ENCODE data around the gene AHCTF1. TPM values are rescaled to one million over a fixed set of nuclear protein-coding genes. Genes with fewer than 3 reads are reported as not detected.
"Not testable (repeated sequence)": the region's sequence is repeated elsewhere in the genome, so short reads cannot be mapped to it uniquely, and the experiment has no call there.

The AHCTF1 gene
- total RNA-seq, 6 experiments from 2014 or later: 10.3 to 23.4 (median 14.9) TPM

DNA sequence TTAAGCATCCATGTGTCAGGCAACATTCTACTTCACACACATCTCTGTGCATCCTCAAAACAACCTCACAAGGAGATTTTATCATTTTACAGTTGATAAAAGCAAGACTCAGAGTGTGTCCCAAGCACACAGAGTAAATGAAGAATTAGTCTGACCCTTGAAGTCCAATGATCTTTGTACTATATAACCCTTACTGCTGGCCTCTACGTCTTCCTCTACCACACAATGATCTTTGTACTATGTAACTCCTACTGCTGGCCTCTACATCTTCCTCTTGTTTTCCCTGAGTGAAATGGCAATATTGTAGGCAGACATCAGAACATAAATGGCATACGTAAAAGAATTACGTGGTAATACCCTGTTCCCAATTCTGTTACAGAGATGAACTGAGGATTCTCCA is 55.3 kb downstream of the AHCTF1 start:
- DNase-seq: no peak
- Histone ChIP-seq H3K4me1 (no peaks in the 10 kb centered on the region), H3K36me3 (peaks cover 0 to 38% (median 14%) of the 10 kb centered on the region in 4 donors), H3K9me3 (no peaks in the 10 kb centered on the region), H3K4me3 (no peak overlapping the region), H3K27ac (no peak overlapping the region), H3K27me3 (no peaks in the 10 kb centered on the region)
- ATAC-seq: no peak
- WGBS (ENCODE audit: insufficient coverage, low coverage, low lambda C conversion rate, missing lambda C conversion rate): 89% methylated on average over 3 of the region's 3 CpGs
- intact Hi-C loops (cut with DNase I): no loop called here
- no peak for TF ChIP-seq POLR2A (IDR thresholded peaks at IDR 0.05)
- TF ChIP-seq, protein P1, sequence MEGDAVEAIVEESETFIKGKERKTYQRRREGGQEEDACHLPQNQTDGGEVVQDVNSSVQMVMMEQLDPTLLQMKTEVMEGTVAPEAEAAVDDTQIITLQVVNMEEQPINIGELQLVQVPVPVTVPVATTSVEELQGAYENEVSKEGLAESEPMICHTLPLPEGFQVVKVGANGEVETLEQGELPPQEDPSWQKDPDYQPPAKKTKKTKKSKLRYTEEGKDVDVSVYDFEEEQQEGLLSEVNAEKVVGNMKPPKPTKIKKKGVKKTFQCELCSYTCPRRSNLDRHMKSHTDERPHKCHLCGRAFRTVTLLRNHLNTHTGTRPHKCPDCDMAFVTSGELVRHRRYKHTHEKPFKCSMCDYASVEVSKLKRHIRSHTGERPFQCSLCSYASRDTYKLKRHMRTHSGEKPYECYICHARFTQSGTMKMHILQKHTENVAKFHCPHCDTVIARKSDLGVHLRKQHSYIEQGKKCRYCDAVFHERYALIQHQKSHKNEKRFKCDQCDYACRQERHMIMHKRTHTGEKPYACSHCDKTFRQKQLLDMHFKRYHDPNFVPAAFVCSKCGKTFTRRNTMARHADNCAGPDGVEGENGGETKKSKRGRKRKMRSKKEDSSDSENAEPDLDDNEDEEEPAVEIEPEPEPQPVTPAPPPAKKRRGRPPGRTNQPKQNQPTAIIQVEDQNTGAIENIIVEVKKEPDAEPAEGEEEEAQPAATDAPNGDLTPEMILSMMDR (IDR thresholded peaks at IDR 0.05): no peak

DNA sequence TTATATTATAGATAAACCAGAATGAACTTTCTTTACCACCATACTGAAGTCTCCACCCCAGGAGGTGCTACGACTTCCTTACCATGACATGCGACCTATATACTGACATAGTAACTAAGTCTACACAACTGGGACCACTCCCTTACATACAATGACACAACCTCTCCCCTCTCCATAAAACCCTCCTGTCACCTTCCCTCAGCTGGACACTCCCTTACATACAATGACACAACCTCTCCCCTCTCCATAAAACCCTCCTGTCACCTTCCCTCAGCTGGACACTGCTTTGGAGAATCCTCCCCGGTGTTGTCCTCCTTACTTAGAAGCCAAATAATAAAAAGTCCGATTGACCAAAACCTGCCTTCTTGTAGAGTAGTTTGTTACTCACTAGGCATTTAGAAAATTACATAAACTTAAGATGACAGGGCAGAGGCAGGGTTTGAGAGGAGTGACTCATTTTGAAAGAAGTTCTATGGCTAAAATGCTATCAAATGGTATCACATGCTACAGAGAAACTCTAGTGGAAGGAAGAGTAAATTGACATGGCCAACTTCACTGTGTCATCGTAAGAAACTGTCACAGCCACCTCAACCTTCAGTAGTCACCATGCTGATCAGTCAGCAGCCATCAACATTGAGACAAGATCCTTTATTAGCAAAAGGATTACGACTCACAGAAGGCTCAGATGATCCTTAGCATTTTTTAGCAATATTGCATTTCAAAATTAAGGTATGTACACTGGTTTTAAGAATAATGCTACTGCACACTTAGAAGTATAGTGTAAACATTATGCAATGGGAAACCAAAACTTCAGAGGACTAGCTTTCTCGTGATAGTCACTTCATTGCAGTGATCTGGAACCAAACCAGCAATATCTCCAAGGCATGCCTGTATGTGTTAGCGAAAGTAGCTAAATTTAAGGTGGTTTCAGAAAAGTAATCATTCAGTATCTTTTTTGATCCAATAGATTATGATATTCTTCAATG is 56.4 kb downstream of the AHCTF1 start:
- TF ChIP-seq, protein P1 (IDR thresholded peaks at IDR 0.05): no peak
- TF ChIP-seq POLR2A (IDR thresholded peaks at IDR 0.05): no peak
- peaks cover 0 to 45% (median 14%) of the 10 kb centered on the region in 4 donors for H3K36me3 ChIP-seq
- intact Hi-C loops (cut with DNase I): no loop called here
- H3K4me1 ChIP-seq: no peaks in the 10 kb centered on the region
- H3K4me3 ChIP-seq: no peak overlapping the region
- no peak overlapping the region for H3K27ac ChIP-seq
- WGBS (ENCODE audit: insufficient coverage, low coverage, low lambda C conversion rate, missing lambda C conversion rate): 91% methylated on average over 8 of the region's 8 CpGs
- H3K9me3 ChIP-seq: no peaks in the 10 kb centered on the region
- DNase-seq: no peak
- ATAC-seq: no peak
- H3K27me3 ChIP-seq: no peaks in the 10 kb centered on the region

DNA sequence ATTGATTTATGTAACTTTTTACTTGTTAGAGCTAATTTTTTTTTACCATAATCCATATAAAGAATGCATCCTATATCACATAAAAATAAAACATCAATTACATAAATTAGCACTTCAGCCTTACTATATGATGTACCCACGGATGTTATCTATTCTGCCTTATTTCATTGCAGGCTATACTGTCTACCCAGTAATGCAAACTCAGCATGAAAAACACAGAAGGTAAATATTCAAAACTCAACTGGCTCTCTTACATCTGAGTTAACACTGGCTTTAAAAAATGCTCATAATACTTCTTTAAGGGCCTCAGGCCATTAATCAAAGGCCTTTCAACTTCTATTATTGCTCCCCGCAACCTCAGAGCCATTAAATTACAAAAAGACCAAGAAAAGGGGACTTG is 65.8 kb downstream of the AHCTF1 start:
- no peak for TF ChIP-seq POLR2A (IDR thresholded peaks at IDR 0.05)
- TF ChIP-seq, protein P1 (IDR thresholded peaks at IDR 0.05): no peak
- intact Hi-C loops (cut with DNase I): no loop called here
- WGBS (ENCODE audit: insufficient coverage, low coverage, low lambda C conversion rate, missing lambda C conversion rate): 93% methylated on average over 2 of the region's 2 CpGs
- Histone ChIP-seq H3K27me3 (no peaks in the 10 kb centered on the region), H3K9me3 (no peaks in the 10 kb centered on the region), H3K4me1 (no peaks in the 10 kb centered on the region), H3K27ac (no peak overlapping the region), H3K36me3 (peaks cover 0 to 57% (median 22%) of the 10 kb centered on the region in 4 donors), H3K4me3 (no peak overlapping the region)
- ATAC-seq (no peak), DNase-seq (no peak)

DNA sequence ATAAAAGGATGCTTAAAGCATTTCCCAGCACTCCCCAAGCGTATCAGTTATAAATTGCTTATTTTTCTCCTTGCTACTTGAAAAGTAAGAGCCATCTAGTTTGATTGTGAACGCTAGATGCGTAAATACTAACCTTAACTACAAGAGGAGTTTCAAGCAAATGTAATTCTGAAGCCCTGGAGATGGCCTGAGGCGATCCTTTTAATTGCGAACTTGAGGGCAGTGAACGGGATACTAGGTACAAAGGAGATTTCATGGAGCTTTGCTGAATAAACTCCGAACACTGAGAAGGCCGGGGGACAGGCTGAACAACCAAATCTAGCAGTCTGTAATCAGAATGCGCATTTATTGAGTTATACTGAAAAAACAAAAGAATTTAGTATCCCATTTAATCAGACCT is 68.0 kb downstream of the AHCTF1 start:
- H3K4me3 ChIP-seq; H3K27me3 ChIP-seq; ATAC-seq; H3K27ac ChIP-seq; H3K4me1 ChIP-seq; intact Hi-C loops (cut with DNase I); DNase-seq; H3K9me3 ChIP-seq: not testable (repeated sequence)
- peaks cover 0 to 60% (median 35%) of the 10 kb centered on the region in 4 donors for H3K36me3 ChIP-seq
- WGBS (ENCODE audit: insufficient coverage, low coverage, low lambda C conversion rate, missing lambda C conversion rate): 87% methylated on average over 9 of the region's 9 CpGs

DNA sequence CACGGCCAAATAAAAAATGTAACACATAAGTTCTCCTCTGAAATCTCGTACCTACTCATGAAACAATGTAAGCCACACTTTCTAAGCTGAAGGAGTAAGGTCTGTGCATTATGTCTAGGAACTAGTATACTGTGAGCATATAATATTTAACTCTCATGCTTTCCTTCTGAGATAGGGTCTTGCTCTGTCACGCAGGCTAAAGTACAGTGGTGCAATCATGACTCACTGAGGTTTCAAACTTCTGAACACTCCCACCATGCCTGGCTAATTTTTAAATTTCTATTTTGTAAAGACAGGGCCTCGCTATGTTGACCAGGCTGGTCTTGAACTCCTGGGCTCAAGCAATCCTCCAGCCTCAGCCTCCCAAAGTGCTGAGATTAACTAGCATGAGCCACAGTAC is 71.3 kb downstream of the AHCTF1 start:
- peaks cover 0 to 80% (median 35%) of the 10 kb centered on the region in 4 donors for H3K36me3 ChIP-seq
- 97% methylated on average over 4 of the region's 4 CpGs for WGBS (ENCODE audit: insufficient coverage, low coverage, low lambda C conversion rate, missing lambda C conversion rate)

More for the DNA sequence above, 71.3 kb downstream of the AHCTF1 start:
- H3K27ac ChIP-seq: no peak overlapping the region
- ATAC-seq (no peak), DNase-seq (no peak)
- no peak overlapping the region for H3K4me3 ChIP-seq
- intact Hi-C loops (cut with DNase I): no loop called here
- no peaks in the 10 kb centered on the region for H3K9me3 ChIP-seq
- no peaks in the 10 kb centered on the region for H3K4me1 ChIP-seq
- TF ChIP-seq POLR2A (IDR thresholded peaks at IDR 0.05): no peak
- TF ChIP-seq, protein P1 (IDR thresholded peaks at IDR 0.05): no peak
- H3K27me3 ChIP-seq: no peaks in the 10 kb centered on the region

Data from right lobe of liver (tissue), 6 donors.